Omental fat pad (tissue), 4 donors: ENCODE data around the gene TMEM178B. TPM values are rescaled to one million over a fixed set of nuclear protein-coding genes. Genes with fewer than 3 reads are reported as not detected.

Source experiments
- ATAC-seq: fragments of 150-250 bp; one replicate; pipeline ENCODE4 v1.9.1; 2016; ENCODE audit warnings: mild to moderate bottlenecking, moderate library complexity; ENCODE audit not compliant: low FRiP score
- DNase-seq: peaks from one replicate; pipeline ENCODE4 v3.0.0-alpha.2; 2019; ENCODE audit warnings: low spot score
- total RNA-seq, 4 donors: library from RNA; depleted of rRNA; stranded (reverse); fragments of >200 nt; gene quantifications; one replicate each; pipeline ENCODE4 v1.1.0, GENCODE V29; 2016
- TF ChIP-seq, protein P1 (sequence below), 3 donors: fragments of 450-650 bp; IDR thresholded peaks; one replicate each; pipeline ENCODE4 v1.5.1; 2016 to 2017; ENCODE audit warnings: antibody characterized with exemption in 3 of 3, mild to moderate bottlenecking in 3 of 3, moderate library complexity in 2 of 3

Gene TMEM178B
- total RNA-seq, 4 donors from 2014 or later: 0.50 to 1.3 (median 0.81) TPM

DNA sequence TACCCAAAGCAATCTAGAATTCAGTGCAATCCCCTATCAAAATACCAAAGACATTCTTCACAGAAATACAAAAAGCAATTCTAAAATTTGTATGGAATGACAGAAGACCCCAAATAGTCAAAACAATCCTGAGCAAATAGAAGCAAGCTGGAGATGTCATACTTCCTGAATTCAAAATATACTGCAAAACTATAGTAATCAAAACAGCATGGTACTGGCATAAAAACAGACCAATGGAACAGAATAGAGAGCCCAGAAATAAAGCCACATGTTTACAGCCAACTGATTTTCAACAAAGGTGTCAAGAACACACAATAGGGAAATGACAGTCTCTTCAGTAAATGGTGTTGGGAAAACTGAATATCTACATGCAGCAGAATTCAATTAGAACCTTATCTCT, 353.3 kb downstream of the TMEM178B start:
- TF ChIP-seq, protein P1, sequence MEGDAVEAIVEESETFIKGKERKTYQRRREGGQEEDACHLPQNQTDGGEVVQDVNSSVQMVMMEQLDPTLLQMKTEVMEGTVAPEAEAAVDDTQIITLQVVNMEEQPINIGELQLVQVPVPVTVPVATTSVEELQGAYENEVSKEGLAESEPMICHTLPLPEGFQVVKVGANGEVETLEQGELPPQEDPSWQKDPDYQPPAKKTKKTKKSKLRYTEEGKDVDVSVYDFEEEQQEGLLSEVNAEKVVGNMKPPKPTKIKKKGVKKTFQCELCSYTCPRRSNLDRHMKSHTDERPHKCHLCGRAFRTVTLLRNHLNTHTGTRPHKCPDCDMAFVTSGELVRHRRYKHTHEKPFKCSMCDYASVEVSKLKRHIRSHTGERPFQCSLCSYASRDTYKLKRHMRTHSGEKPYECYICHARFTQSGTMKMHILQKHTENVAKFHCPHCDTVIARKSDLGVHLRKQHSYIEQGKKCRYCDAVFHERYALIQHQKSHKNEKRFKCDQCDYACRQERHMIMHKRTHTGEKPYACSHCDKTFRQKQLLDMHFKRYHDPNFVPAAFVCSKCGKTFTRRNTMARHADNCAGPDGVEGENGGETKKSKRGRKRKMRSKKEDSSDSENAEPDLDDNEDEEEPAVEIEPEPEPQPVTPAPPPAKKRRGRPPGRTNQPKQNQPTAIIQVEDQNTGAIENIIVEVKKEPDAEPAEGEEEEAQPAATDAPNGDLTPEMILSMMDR (IDR thresholded peaks at IDR 0.05): no peak
- DNase-seq: no peak
- ATAC-seq: no peak

DNA sequence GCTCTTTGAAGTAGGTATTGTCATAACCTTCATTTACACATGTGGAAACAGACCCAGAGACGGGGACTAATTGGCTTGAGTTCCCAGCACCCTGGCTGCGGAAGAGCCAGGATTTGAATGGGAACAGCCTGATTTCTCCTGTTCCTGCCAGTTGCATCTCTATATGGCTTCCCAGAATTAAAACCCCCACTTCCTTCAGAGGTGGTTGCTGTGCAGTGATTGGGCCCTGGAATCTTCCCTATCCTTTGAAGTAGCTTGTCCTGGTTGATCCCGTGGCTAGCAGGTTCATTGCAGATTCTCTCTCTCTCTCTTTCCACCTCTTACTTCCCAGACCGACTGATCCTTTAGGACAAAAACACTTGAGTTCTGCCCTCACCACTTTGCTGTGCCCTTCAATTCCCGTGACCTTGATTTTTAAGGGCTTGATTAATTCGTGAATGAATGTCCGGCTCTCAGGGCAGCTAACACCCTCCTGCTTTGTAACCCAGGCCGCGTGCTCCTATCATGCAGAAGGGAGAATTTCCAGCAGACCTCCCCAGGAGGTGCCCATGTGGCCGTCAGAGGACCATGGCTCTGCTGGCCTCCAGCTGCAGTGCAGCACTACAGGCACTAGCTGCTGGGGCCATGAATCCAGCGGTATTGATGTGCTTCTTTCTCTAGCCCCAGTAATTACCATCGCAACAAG, 356.7 kb downstream of the TMEM178B start:
- TF ChIP-seq, protein P1 (IDR thresholded peaks at IDR 0.05): no peak
- ATAC-seq: no peak
- no peak for DNase-seq

- TF ChIP-seq, protein P1 (IDR thresholded peaks at IDR 0.05): no peak
Observed at GRCh38 chr7:141431140-141431479, 357.2 kb downstream of the TMEM178B start.

GRCh38 chr7:141431711-141432110, 357.8 kb downstream of the TMEM178B start:
- DNase-seq (no peak), ATAC-seq (no peak)
- TF ChIP-seq, protein P1 (IDR thresholded peaks at IDR 0.05): no peak

More at GRCh38 chr7:141431140-141431479, 357.2 kb downstream of the TMEM178B start:
- DNase-seq: no peak
- no peak for ATAC-seq

- ATAC-seq (no peak), DNase-seq (no peak)
- TF ChIP-seq, protein P1 (IDR thresholded peaks at IDR 0.05): no peak
Observed at GRCh38 chr7:141433698-141434097, 359.8 kb downstream of the TMEM178B start.

DNA sequence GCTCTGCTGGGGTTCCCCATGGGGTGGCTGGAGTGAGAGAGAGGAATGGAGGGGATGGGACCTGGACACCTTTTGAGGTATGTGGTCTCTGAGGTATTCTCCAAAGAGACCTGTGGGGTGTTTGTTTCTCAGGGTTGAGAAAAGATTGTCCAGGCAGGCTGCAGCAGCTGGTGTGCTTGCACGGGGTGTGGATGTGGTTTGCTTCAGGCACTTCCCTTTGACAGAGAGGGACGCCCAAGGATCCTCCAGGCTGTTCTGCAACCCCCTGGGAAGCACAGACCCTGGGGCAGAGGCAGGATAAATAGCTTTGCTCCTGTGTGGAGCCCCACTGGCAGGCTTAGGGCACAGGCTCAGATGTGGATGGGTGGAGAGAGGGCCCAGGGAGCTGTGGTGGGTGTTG, 362.3 kb downstream of the TMEM178B start:
- TF ChIP-seq, protein P1 (IDR thresholded peaks at IDR 0.05): no peak
- ATAC-seq: no peak
- DNase-seq: no peak

- no peak for ATAC-seq
- DNase-seq: no peak
- TF ChIP-seq, protein P1 (IDR thresholded peaks at IDR 0.05): no peak
Observed at GRCh38 chr7:141436575-141437075, 362.8 kb downstream of the TMEM178B start.
